ENCODE results near the gene PRKAR1B.
"Not testable (repeated sequence)": the region's sequence is repeated elsewhere in the genome, so short reads cannot be mapped to it uniquely, and the experiment has no call there.

Gene PRKAR1B

GRCh38 chr7:618539-619367 is 108.3 kb downstream of the PRKAR1B start:
- peak; percentile 79 to 82 for DNase-seq

- no peak for DNase-seq
These were observed 109.2 kb downstream of the PRKAR1B start for GRCh38 chr7:617614-618538.

- no peak for DNase-seq
These were observed 113.5 kb downstream of the PRKAR1B start for GRCh38 chr7:613442-614140.

GRCh38 chr7:611837-612236 is 115.2 kb downstream of the PRKAR1B start:
- not testable (repeated sequence) for DNase-seq

- DNase-seq: no peak
These were observed 115.7 kb downstream of the PRKAR1B start for GRCh38 chr7:611281-611810.

GRCh38 chr7:610531-611280 is 116.4 kb downstream of the PRKAR1B start:
- DNase-seq: peak in 1 of 2 donors; percentile 57

GRCh38 chr7:610141-610530 is 116.9 kb downstream of the PRKAR1B start:
- no peak for DNase-seq

GRCh38 chr7:609365-609764 is 117.7 kb downstream of the PRKAR1B start:
- no peak for DNase-seq

GRCh38 chr7:608954-609353 is 118.1 kb downstream of the PRKAR1B start:
- DNase-seq: no peak

- no peak for DNase-seq
These were observed 118.7 kb downstream of the PRKAR1B start for GRCh38 chr7:608361-608760.

GRCh38 chr7:607938-608337 is 119.1 kb downstream of the PRKAR1B start:
- DNase-seq: peak in 1 of 2 donors; percentile 32

GRCh38 chr7:605661-606450 is 121.2 kb downstream of the PRKAR1B start:
- DNase-seq: no peak

- DNase-seq: no peak
These were observed 122.1 kb downstream of the PRKAR1B start for GRCh38 chr7:604884-605531.

- peak; percentile 94 for DNase-seq
These were observed 122.8 kb downstream of the PRKAR1B start for GRCh38 chr7:604001-604883.

GRCh38 chr7:603152-603951 is 123.7 kb downstream of the PRKAR1B start:
- peak; percentile 77 to 80 for DNase-seq

GRCh38 chr7:602341-603141 is 124.5 kb downstream of the PRKAR1B start:
- DNase-seq: peak; percentile 46 to 49

- peak; percentile 84 to 88 for DNase-seq
These were observed 125.3 kb downstream of the PRKAR1B start for GRCh38 chr7:601595-602340.
